ENCODE results near the gene TRAPPC5. TPM values are rescaled to one million over a fixed set of nuclear protein-coding genes. Genes with fewer than 3 reads are reported as not detected.

The TRAPPC5 gene
- total RNA-seq, 1 experiment from 2014 or later, result 317 TPM

DNA sequence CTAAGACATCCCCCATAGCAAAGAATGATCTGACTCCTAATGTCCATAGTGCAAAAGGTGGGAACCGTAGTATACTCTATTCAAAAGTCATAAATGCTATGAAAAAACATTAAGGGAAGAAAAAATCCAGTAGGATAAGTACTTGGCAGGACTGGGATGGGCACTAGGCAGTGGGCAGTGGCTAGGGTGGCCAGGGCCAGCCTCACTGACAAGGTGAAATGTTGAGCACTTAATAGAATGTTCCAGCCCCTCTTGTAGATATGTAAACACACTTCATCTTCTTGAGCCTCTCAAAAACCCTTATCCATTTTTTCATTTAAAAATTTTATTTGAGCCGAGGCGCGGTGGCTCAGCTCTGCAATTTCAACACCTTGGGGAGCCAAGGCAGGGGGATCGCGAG lies 52.7 kb downstream of the TRAPPC5 start:
- H3K27me3 ChIP-seq (ENCODE audit: low read length), result peaks cover 53% of the 10 kb centered on the region
- H3K4me1 ChIP-seq (ENCODE audit: insufficient read depth, low read length), result no peaks in the 10 kb centered on the region
- DNase-seq (no peak), ATAC-seq (no peak)
- no peak overlapping the region for H2AFZ ChIP-seq (ENCODE audit: low read length)
- ChIA-PET POLR2A (ENCODE audit: unreplicated experiment) (no interaction called here), CTCF (no interaction called here)
- H3K4me2 ChIP-seq (ENCODE audit: low read length), result no peak overlapping the region
- H3F3A ChIP-seq (ENCODE audit: low read length, unreplicated experiment), result no peaks in the 10 kb centered on the region
- no TSS peak for BruUV-seq (replicated peaks)
- no peaks in the 10 kb centered on the region for H3K36me3 ChIP-seq (ENCODE audit: low read depth, low read length)
- intact Hi-C loops (cut with micrococcal nuclease), result no loop called here
- TF ChIP-seq, protein P1, sequence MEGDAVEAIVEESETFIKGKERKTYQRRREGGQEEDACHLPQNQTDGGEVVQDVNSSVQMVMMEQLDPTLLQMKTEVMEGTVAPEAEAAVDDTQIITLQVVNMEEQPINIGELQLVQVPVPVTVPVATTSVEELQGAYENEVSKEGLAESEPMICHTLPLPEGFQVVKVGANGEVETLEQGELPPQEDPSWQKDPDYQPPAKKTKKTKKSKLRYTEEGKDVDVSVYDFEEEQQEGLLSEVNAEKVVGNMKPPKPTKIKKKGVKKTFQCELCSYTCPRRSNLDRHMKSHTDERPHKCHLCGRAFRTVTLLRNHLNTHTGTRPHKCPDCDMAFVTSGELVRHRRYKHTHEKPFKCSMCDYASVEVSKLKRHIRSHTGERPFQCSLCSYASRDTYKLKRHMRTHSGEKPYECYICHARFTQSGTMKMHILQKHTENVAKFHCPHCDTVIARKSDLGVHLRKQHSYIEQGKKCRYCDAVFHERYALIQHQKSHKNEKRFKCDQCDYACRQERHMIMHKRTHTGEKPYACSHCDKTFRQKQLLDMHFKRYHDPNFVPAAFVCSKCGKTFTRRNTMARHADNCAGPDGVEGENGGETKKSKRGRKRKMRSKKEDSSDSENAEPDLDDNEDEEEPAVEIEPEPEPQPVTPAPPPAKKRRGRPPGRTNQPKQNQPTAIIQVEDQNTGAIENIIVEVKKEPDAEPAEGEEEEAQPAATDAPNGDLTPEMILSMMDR (conservative IDR thresholded peaks at IDR 0.05; ENCODE audit: low read depth, low read length), result no peak
- TF ChIP-seq EZH2 (IDR thresholded peaks at IDR 0.05; ENCODE audit: low read length, unreplicated experiment) (no peak), EZH2phosphoT487 (IDR thresholded peaks at IDR 0.05; ENCODE audit: borderline replicate concordance, low read length) (no peak)
- no peaks in the 10 kb centered on the region for H3K9me2 ChIP-seq (replicated peaks; ENCODE audit: low read length)
- H3K4me3 ChIP-seq (ENCODE audit: low read length), result no peak overlapping the region
- no peak overlapping the region for H3K27ac ChIP-seq (ENCODE audit: low read length)
- H3K9me3 ChIP-seq (ENCODE audit: low read length), result no peaks in the 10 kb centered on the region
- H3K9ac ChIP-seq (ENCODE audit: low read length), result no peak overlapping the region
- H4K20me1 ChIP-seq (ENCODE audit: low read length), result no peaks in the 10 kb centered on the region
- no peaks in the 10 kb centered on the region for H3K79me2 ChIP-seq (ENCODE audit: low read length)

DNA sequence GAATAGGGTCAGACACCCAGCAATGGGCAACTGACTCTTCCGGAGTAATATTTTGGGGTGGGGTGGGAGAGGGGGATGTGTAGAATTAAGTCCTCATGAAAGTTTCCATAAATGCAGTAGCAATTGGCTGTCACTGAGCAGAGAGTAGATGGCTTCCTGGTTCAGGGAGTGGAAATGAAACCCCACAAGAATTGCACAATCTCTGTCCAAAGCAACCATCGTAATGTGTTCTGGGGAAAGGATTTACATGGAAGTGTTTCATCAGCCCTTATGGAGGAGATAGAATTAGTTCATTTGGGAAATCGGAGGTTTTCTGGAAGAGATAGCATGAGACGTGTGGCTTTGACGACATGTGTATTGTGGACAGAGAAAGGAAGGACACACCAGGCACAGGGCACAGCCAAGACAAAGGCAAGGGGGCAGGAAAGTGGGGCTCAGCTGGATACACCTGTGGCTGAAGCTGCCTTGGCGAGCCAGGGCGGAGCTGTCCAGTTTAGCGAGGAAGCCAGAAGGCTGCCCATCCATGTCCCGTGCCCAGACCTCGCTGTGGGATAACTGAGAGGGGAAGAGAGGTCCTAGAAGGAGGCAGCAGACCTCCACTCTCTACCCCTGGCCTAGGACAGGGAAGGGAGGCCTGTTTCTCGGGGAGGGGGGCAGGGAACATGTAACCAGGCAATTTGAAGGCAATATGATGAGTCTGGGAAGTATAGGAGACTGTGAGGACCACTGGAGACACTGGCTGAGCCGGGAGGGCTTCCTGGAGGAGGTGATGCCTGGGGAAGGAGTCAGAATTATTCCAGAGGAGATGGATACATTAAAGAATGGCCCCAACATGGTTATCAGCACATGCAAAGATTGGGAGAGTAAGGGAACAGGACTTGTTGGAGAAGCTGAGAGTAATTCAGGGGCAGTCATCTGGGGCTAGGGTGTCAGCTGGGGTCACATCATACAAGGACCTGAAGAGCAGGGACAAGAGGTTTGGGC lies 53.9 kb downstream of the TRAPPC5 start:
- H3F3A ChIP-seq (ENCODE audit: low read length, unreplicated experiment), result no peaks in the 10 kb centered on the region
- no peak overlapping the region for H3K4me3 ChIP-seq (ENCODE audit: low read length)
- peaks cover 46% of the 10 kb centered on the region for H3K27me3 ChIP-seq (ENCODE audit: low read length)
- no peaks in the 10 kb centered on the region for H3K36me3 ChIP-seq (ENCODE audit: low read depth, low read length)
- intact Hi-C loops (cut with micrococcal nuclease), result no loop called here
- no peaks in the 10 kb centered on the region for H3K4me1 ChIP-seq (ENCODE audit: insufficient read depth, low read length)
- POLR2A ChIA-PET (ENCODE audit: unreplicated experiment), result no interaction called here
- no peaks in the 10 kb centered on the region for H3K9me2 ChIP-seq (replicated peaks; ENCODE audit: low read length)
- TF ChIP-seq EZH2 (IDR thresholded peaks at IDR 0.05; ENCODE audit: low read length, unreplicated experiment) (no peak), EZH2phosphoT487 (IDR thresholded peaks at IDR 0.05; ENCODE audit: borderline replicate concordance, low read length) (no peak)
- TF ChIP-seq, protein P1 (conservative IDR thresholded peaks at IDR 0.05; ENCODE audit: low read depth, low read length), result no peak
- no peak overlapping the region for H3K27ac ChIP-seq (ENCODE audit: low read length)
- H4K20me1 ChIP-seq (ENCODE audit: low read length), result no peaks in the 10 kb centered on the region
- CTCF ChIA-PET, result no interaction called here
- no peak for DNase-seq
- H2AFZ ChIP-seq (ENCODE audit: low read length), result no peak overlapping the region
- H3K9me3 ChIP-seq (ENCODE audit: low read length), result no peaks in the 10 kb centered on the region
- H3K4me2 ChIP-seq (ENCODE audit: low read length), result no peak overlapping the region
- H3K9ac ChIP-seq (ENCODE audit: low read length), result no peak overlapping the region
- BruUV-seq (replicated peaks), result no TSS peak
- no peaks in the 10 kb centered on the region for H3K79me2 ChIP-seq (ENCODE audit: low read length)
- ATAC-seq, result no peak

DNA sequence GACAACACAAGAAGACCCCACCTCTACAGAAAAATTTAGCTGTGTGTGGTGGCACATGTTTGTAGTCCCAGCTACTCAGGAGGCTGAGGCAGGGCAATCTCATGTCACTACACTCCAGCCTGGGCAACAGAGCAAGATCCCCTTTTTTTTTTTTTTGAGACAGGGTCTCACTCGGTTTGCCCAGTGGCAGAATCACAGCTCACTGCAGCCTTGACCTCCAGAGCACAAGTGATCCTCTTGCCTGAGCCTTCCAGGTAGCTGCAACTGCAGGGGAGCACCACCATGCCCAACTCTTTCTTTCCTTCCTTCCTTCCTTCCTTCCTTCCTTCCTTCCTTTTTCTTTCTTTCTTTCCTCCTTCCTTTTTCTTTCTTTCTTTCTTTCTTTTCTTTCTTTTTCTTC lies 55.5 kb downstream of the TRAPPC5 start:
- Histone ChIP-seq H2AFZ (ENCODE audit: low read length) (no peak overlapping the region), H3K4me2 (ENCODE audit: low read length) (no peak overlapping the region), H3K36me3 (ENCODE audit: low read depth, low read length) (no peaks in the 10 kb centered on the region), H3K4me1 (ENCODE audit: insufficient read depth, low read length) (no peaks in the 10 kb centered on the region), H3K9ac (ENCODE audit: low read length) (no peak overlapping the region), H3K79me2 (ENCODE audit: low read length) (no peaks in the 10 kb centered on the region), H3K9me3 (ENCODE audit: low read length) (no peaks in the 10 kb centered on the region), H3K9me2 (replicated peaks; ENCODE audit: low read length) (no peaks in the 10 kb centered on the region), H3K4me3 (ENCODE audit: low read length) (no peak overlapping the region), H4K20me1 (ENCODE audit: low read length) (no peaks in the 10 kb centered on the region), H3F3A (ENCODE audit: low read length, unreplicated experiment) (no peaks in the 10 kb centered on the region), H3K27ac (ENCODE audit: low read length) (no peak overlapping the region), H3K27me3 (ENCODE audit: low read length) (peaks cover 45% of the 10 kb centered on the region)
- DNase-seq (no peak), ATAC-seq (no peak)
- POLR2A ChIA-PET (ENCODE audit: unreplicated experiment), result no interaction called here
- CTCF ChIA-PET, result no interaction called here
- intact Hi-C loops (cut with micrococcal nuclease), result no loop called here
- BruUV-seq (replicated peaks), result no TSS peak
- TF ChIP-seq, protein P1 (conservative IDR thresholded peaks at IDR 0.05; ENCODE audit: low read depth, low read length), result no peak
- TF ChIP-seq EZH2phosphoT487 (IDR thresholded peaks at IDR 0.05; ENCODE audit: borderline replicate concordance, low read length) (no peak), EZH2 (IDR thresholded peaks at IDR 0.05; ENCODE audit: low read length, unreplicated experiment) (no peak)
